Tibial artery (tissue), 4 donors: ENCODE data around the gene GRPEL1.
A peak's percentile ranks its signal among the peaks of the same experiment; 100 is the strongest.

Experiments
- DNase-seq, 2 donors: peaks; one replicate each; pipeline ENCODE4 v3.0.0-alpha.2; 2019
- H3K27ac ChIP-seq, 2 donors: fragments of 200-600 bp; sonication (generic) in 1 of 2; 1 replicate in 1 of 2; 2 replicates in 1 of 2; pipeline ENCODE4 v1.5.1; 2018 to 2019; ENCODE audit warnings: mild to moderate bottlenecking in 1 of 2
- H3K27me3 ChIP-seq, 2 donors: fragments of 200-600 bp; sonication (generic) in 1 of 2; one replicate each; pipeline versions ENCODE4 v1.5.1 to v1.6.0; 2016 to 2019
- H3K36me3 ChIP-seq, 3 donors: fragments of 200-600 bp; sonication (generic) in 2 of 3; one replicate each; pipeline ENCODE4 v1.5.1; 2016 to 2019; ENCODE audit warnings: mild to moderate bottlenecking in 2 of 3
- H3K4me1 ChIP-seq, 4 donors: fragments of 200-600 bp; sonication (generic) in 2 of 4; 1 replicate in 3 of 4; 2 replicates in 1 of 4; pipeline ENCODE4 v1.5.1; 2016 to 2019
- H3K4me3 ChIP-seq, 2 donors: fragments of 200-600 bp; sonication (generic) in 1 of 2; 1 replicate in 1 of 2; 2 replicates in 1 of 2; pipeline ENCODE4 v1.5.1; 2018 to 2019; ENCODE audit warnings: mild to moderate bottlenecking in 2 of 2
- H3K9me3 ChIP-seq, 3 donors: fragments of 200-600 bp; sonication (generic) in 1 of 3; one replicate each; pipeline ENCODE4 v1.5.1; 2016 to 2019
- CTCF ChIP-seq, 2 experiments: fragments of 200-600 bp in 1 of 2; fragments of 450-650 bp in 1 of 2; IDR thresholded peaks; one replicate each; pipeline ENCODE4 v1.5.1; 2017 to 2019; ENCODE audit warnings: antibody characterized with exemption in 2 of 2, mild to moderate bottlenecking in 1 of 2, moderate library complexity in 1 of 2
- intact Hi-C: fragments of 100-400 bp; cut with DNase I; formaldehyde crosslinking; loops from one replicate; pipeline ENCODE4 v1.15.0; 2023; ENCODE audit warnings: low total_unique reads

Gene GRPEL1

GRCh38 chr4:7078025-7078424 is 10.2 kb upstream of the GRPEL1 start:
- no peak overlapping the region for H3K4me3 ChIP-seq
- intact Hi-C loops = loop anchor here (10.0 kb wide), 1 partner anchor 363 kb away; the partner anchor contains the start of gene BLOC1S4
- TF ChIP-seq CTCF (IDR thresholded peaks at IDR 0.05) = no peak
- H3K36me3 ChIP-seq = no peaks in the 10 kb centered on the region
- H3K9me3 ChIP-seq = no peaks in the 10 kb centered on the region
- no peaks in the 10 kb centered on the region for H3K4me1 ChIP-seq
- DNase-seq = no peak
- no peaks in the 10 kb centered on the region for H3K27me3 ChIP-seq
- no peak overlapping the region for H3K27ac ChIP-seq

GRCh38 chr4:7077371-7077770 is 9.5 kb upstream of the GRPEL1 start:
- Histone ChIP-seq H3K27ac (no peak overlapping the region), H3K9me3 (no peaks in the 10 kb centered on the region), H3K27me3 (no peaks in the 10 kb centered on the region), H3K4me3 (no peak overlapping the region), H3K4me1 (no peaks in the 10 kb centered on the region), H3K36me3 (no peaks in the 10 kb centered on the region)
- DNase-seq = no peak
- intact Hi-C loops = loop anchor here (10.0 kb wide), 1 partner anchor 363 kb away; the partner anchor contains the start of gene BLOC1S4
- TF ChIP-seq CTCF (IDR thresholded peaks at IDR 0.05) = no peak

- no peak for TF ChIP-seq CTCF (IDR thresholded peaks at IDR 0.05)
- no peaks in the 10 kb centered on the region for H3K27me3 ChIP-seq
- H3K4me1 ChIP-seq = no peaks in the 10 kb centered on the region
- DNase-seq = peak in 1 of 2 donors; percentile 40
- H3K27ac ChIP-seq = no peak overlapping the region
- no peaks in the 10 kb centered on the region for H3K9me3 ChIP-seq
- no peaks in the 10 kb centered on the region for H3K36me3 ChIP-seq
- H3K4me3 ChIP-seq = no peak overlapping the region
- intact Hi-C loops = loop anchor here (10.0 kb wide), 1 partner anchor 362 kb away; the partner anchor contains the start of gene BLOC1S4
Observed at GRCh38 chr4:7076696-7077082, 8.8 kb upstream of the GRPEL1 start.

- H3K36me3 ChIP-seq = no peaks in the 10 kb centered on the region
- no peak overlapping the region for H3K27ac ChIP-seq
- no peak overlapping the region for H3K4me3 ChIP-seq
- intact Hi-C loops = loop anchor here (10.0 kb wide), 1 partner anchor 361 kb away; the partner anchor contains the start of gene BLOC1S4
- no peak for TF ChIP-seq CTCF (IDR thresholded peaks at IDR 0.05)
- no peaks in the 10 kb centered on the region for H3K27me3 ChIP-seq
- DNase-seq = peak in 1 of 2 donors; percentile 39
- no peaks in the 10 kb centered on the region for H3K4me1 ChIP-seq
- H3K9me3 ChIP-seq = no peaks in the 10 kb centered on the region
Observed at GRCh38 chr4:7075962-7076695, 8.3 kb upstream of the GRPEL1 start.

GRCh38 chr4:7074426-7074825 is 6.6 kb upstream of the GRPEL1 start:
- no peak overlapping the region for H3K27ac ChIP-seq
- intact Hi-C loops = loop anchor here (5.0 to 10.0 kb wide), 2 partner anchors 102 to 360 kb away; partner anchors contain the start of gene BLOC1S4
- peak in 1 of 2 donors; percentile 37 for DNase-seq
- no peak for TF ChIP-seq CTCF (IDR thresholded peaks at IDR 0.05)
- H3K36me3 ChIP-seq = no peaks in the 10 kb centered on the region
- H3K4me1 ChIP-seq = peaks cover 0 to under 1% (median 0%) of the 10 kb centered on the region in 4 donors
- H3K9me3 ChIP-seq = no peaks in the 10 kb centered on the region
- H3K4me3 ChIP-seq = no peak overlapping the region
- no peaks in the 10 kb centered on the region for H3K27me3 ChIP-seq
